HepG2 (cell line): Measurements from ENCODE around the gene WNK4. TPM values are rescaled to one million over a fixed set of nuclear protein-coding genes. Genes with fewer than 3 reads are reported as not detected.

Experiments used
- ARID4A ChIP-seq: sonication (generic); formaldehyde crosslinking; IDR thresholded peaks from 2 replicates; pipeline ENCODE4 v1.5.0; 2020; ENCODE audit warnings: mild to moderate bottlenecking, missing genetic modification reagents, borderline replicate concordance
- MXD4 ChIP-seq: IDR thresholded peaks from 2 replicates; pipeline ENCODE4 v1.6.1; 2016; ENCODE audit warnings: mild to moderate bottlenecking, missing biosample characterization, missing genetic modification reagents
- PPARG ChIP-seq: conservative IDR thresholded peaks from 2 replicates; pipeline ENCODE4 v1.6.1; 2016; ENCODE audit warnings: missing biosample characterization, missing genetic modification reagents
- PRMT3 ChIP-seq: sonication (generic); formaldehyde crosslinking; IDR thresholded peaks from 2 replicates; pipeline ENCODE4 v1.8.1; 2022; ENCODE audit warnings: low read depth, mild to moderate bottlenecking, moderate library complexity, missing genetic modification reagents, borderline replicate concordance
- SRSF1 ChIP-seq: fragments of 200-400 bp; formaldehyde crosslinking; optimal IDR thresholded peaks from 2 replicates; pipeline ENCODE3; 2017; ENCODE audit warnings: mild to moderate bottlenecking, low read depth, low read length, moderate library complexity
- ZFP91 ChIP-seq: sonication (generic); formaldehyde crosslinking; IDR thresholded peaks from 2 replicates; pipeline ENCODE4 v1.9.0; 2022; ENCODE audit warnings: missing genetic modification reagents, mild to moderate bottlenecking, borderline replicate concordance
- ZKSCAN1 ChIP-seq: fragments of 150-350 bp; IDR thresholded peaks from 2 replicates; pipeline ENCODE4 v1.6.1; 2014; ENCODE audit warnings: low read length
- ZNF276 ChIP-seq: sonication (generic); formaldehyde crosslinking; IDR thresholded peaks from 2 replicates; pipeline ENCODE4 v1.4.0; 2020; ENCODE audit warnings: mild to moderate bottlenecking, low read depth, missing genetic modification reagents
- polyA plus RNA-seq, 8 experiments: library from polyadenylated mRNA; depleted of rRNA in 3 of 8; stranded (reverse) in 7 of 8; unstranded in 1 of 8; fragments of >200 nt; fragmentation: Illumina TruSeq in 4 of 8; extraction: Trizol in 4 of 8; gene quantifications; 2 replicates each; pipeline versions ENCODE4 v1.2.1 to v1.2.3, GENCODE V29; 2011 to 2016; ENCODE audit warnings: low read depth in 4 of 8, missing spikeins in 1 of 8, mixed read lengths in 1 of 8; ENCODE audit not compliant: insufficient read depth in 1 of 8
- total RNA-seq, 5 experiments: library from RNA; depleted of rRNA; stranded (reverse); fragments of >200 nt; fragmentation: Illumina TruSeq; extraction: Trizol; gene quantifications; 2 replicates each; pipeline ENCODE4 v1.2.3, GENCODE V29; 2016; ENCODE audit warnings: low read depth in 1 of 5

The WNK4 gene
- total and polyA plus RNA-seq, 2 of the 13 experiments (the other 11 are each of a cell fraction or from before 2014, with no cell fraction given), result 2.7 to 13.7 TPM

GRCh38 chr17:42830971-42831370 lies 50.6 kb downstream of the WNK4 start (continued):
- TF ChIP-seq ZNF276 (CRISPR knock-in tag) (no peak), PPARG (CRISPR knock-in tag) (no peak), ARID4A (CRISPR knock-in tag) (no peak), ZKSCAN1 (no peak), SRSF1 (no peak), MXD4 (CRISPR knock-in tag) (no peak), PRMT3 (CRISPR knock-in tag) (no peak), ZFP91 (CRISPR knock-in tag) (no peak)
